AG04449 (cell line): ENCODE measurements around the gene MPND.
A peak's percentile ranks its signal among the peaks of the same experiment; 100 is the strongest.

ENCODE experiments used
- CTCF ChIA-PET: fragments of 350-600 bp; formaldehyde crosslinking; extraction: SDS; loops from one replicate; lab custom pipeline; 2021; ENCODE audit warnings: antibody characterized with exemption; lab: Yijun Ruan, JAX
- POLR2A ChIA-PET: fragments of 400-600, 350-600 bp; formaldehyde crosslinking; extraction: SDS; loops from one replicate; lab custom pipeline; 2020; ENCODE audit warnings: antibody characterized with exemption, inconsistent platforms; lab: Yijun Ruan, JAX
- DNase-seq: peaks from one replicate; pipeline ENCODE4 v3.0.0-alpha.2; 2010; ENCODE audit warnings: low read depth, low spot score
- H3K4me3 ChIP-seq: 2 replicates; pipeline ENCODE4 v1.5.1; 2011; ENCODE audit warnings: low read depth, mild to moderate bottlenecking, control low read depth, low read length
- CTCF ChIP-seq: IDR thresholded peaks from one replicate; pipeline ENCODE4 v1.5.1; 2011; ENCODE audit warnings: mild to moderate bottlenecking, moderate library complexity, low read length, control low read depth, inconsistent platforms; ENCODE audit not compliant: insufficient read depth; ENCODE audit errors: missing control alignments

MPND gene

DNA sequence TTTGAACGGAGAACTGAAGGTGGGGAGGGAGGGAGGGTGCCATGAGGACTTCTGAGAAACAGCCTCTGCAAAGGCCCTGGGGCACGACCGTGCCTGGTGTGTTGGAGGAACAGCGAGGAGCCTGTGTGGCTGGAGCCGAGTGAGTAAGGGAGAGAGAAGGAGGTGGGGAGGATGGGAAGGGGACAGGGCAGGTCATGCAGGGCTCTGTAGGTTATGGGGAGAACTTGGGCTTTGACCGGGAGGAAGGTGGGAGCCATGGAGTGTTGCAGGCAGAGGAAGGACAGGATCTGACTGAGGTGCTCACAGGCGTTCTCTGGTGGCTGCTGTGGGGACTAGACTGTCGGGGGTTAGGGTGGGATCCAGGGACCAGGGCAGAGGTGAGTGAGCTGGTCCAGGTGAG lies 6.7 kb downstream of the MPND start:
- H3K4me3 ChIP-seq, result no peak overlapping the region
- POLR2A ChIA-PET, result no interaction called here
- DNase-seq, result no peak
- TF ChIP-seq CTCF, result no peak
- CTCF ChIA-PET, result interaction anchor here (1.5 to 2.1 kb wide), 2 partner anchors 13 to 83 kb away, joined by 3 to 5 read pairs; no protein-coding TSS in a partner anchor

DNA sequence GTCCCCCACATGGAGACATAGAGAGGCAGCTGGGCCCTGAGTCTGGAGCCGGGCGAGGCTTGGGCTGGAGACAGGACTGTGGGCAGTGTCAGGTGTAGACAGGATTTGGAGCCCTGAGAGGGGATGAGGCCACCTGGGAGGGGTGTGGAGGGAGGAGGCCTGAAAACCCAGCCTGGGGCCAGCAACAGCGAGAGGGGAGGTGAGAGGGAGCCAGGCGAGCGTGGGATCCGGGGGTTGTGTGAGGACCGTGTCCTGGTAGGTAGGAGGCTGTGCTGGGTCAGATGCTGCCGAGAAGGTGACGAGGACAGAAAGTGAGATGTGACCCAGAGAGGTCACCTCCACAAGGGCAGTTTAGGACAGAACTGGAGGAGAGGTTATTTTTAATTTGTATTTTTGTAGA lies 7.4 kb downstream of the MPND start:
- ChIA-PET POLR2A (no interaction called here), CTCF (interaction anchor here (1.5 to 3.6 kb wide), 3 partner anchors 12 to 84 kb away, joined by 3 to 32 read pairs (median 5); no protein-coding TSS in a partner anchor)
- TF ChIP-seq CTCF, result no peak
- no peak for DNase-seq
- H3K4me3 ChIP-seq, result no peak overlapping the region

DNA sequence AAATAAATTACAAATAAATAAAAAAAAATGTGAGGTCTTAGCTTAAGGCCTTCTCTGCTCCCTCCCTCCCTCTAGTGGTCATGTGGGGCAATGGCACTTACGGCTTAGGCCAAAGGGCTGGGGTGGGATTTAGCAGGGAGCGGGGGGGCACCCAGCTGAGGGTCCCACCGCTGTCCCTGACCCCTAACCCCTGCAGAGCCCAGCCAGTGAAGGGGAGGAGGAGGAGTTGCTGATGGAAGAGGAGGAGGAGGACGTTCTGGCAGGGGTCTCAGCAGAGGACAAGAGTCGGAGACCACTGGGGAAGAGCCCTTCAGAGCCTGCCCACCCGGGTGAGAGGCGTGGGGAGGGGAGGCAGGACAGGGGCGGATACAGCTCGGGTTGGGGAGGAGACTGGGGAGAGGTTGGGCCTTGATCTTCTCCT lies 9.3 kb downstream of the MPND start:
- ChIA-PET POLR2A (interaction anchor here (0.8 to 1.4 kb wide), 3 partner anchors 9 to 10 kb away, joined by 3 to 6 read pairs (median 6); partner anchors contain the start of gene MPND), CTCF (interaction anchor here (0.6 to 4.4 kb wide), 28 partner anchors 10 to 85 kb away, joined by 3 to 68 read pairs (median 4); partner anchors contain the start of genes FSD1, MPND, SH3GL1 and STAP2)
- peak; percentile 72 for TF ChIP-seq CTCF
- no peak for DNase-seq
- H3K4me3 ChIP-seq, result no peak overlapping the region

- H3K4me3 ChIP-seq, result no peak overlapping the region
- no peak for DNase-seq
- CTCF ChIA-PET, result interaction anchor here (2.9 to 4.4 kb wide), 5 partner anchors 10 to 21 kb away, joined by 16 to 68 read pairs (median 32); partner anchors contain the start of genes MPND and STAP2
- POLR2A ChIA-PET, result no interaction called here
- no peak for TF ChIP-seq CTCF
These were observed 10.9 kb downstream of the MPND start for GRCh38 chr19:4354282-4354681.

GRCh38 chr19:4354897-4355296 lies 11.5 kb downstream of the MPND start:
- no peak for DNase-seq
- no peak for TF ChIP-seq CTCF
- H3K4me3 ChIP-seq, result no peak overlapping the region
- CTCF ChIA-PET, result interaction anchor here (3.0 to 4.4 kb wide), 2 partner anchors 9 to 12 kb away, joined by 63 to 68 read pairs; partner anchors contain the start of gene MPND
- POLR2A ChIA-PET, result no interaction called here

GRCh38 chr19:4357095-4357797 lies 13.9 kb downstream of the MPND start:
- TF ChIP-seq CTCF, result no peak
- H3K4me3 ChIP-seq, result no peak overlapping the region
- no peak for DNase-seq
- ChIA-PET CTCF (interaction anchor here (0.8 to 1.6 kb wide), 3 partner anchors 14 to 90 kb away, joined by 4 to 5 read pairs (median 4); partner anchors contain the start of genes MPND and SH3GL1), POLR2A (interaction anchor here (0.6 kb wide), 1 partner anchor 15 kb away, joined by 3 read pairs; no protein-coding TSS in a partner anchor)
